GM23248 (cell line): Measurements from ENCODE around the gene RTN4IP1.

Experiments used
- EZH2 ChIP-seq: fragments of 200-600 bp; sonication (generic); IDR thresholded peaks from 2 replicates; pipeline ENCODE4 v1.6.1; 2018; ENCODE audit warnings: antibody characterized with exemption, mild to moderate bottlenecking; ENCODE audit not compliant: insufficient read depth, poor library complexity, severe bottlenecking
- EZH2phosphoT487 ChIP-seq: fragments of 200-600 bp; sonication (generic); IDR thresholded peaks from 2 replicates; pipeline ENCODE4 v1.6.1; 2018; ENCODE audit warnings: antibody characterized with exemption, moderate library complexity, mild to moderate bottlenecking, low read depth; ENCODE audit not compliant: insufficient read depth

DNA sequence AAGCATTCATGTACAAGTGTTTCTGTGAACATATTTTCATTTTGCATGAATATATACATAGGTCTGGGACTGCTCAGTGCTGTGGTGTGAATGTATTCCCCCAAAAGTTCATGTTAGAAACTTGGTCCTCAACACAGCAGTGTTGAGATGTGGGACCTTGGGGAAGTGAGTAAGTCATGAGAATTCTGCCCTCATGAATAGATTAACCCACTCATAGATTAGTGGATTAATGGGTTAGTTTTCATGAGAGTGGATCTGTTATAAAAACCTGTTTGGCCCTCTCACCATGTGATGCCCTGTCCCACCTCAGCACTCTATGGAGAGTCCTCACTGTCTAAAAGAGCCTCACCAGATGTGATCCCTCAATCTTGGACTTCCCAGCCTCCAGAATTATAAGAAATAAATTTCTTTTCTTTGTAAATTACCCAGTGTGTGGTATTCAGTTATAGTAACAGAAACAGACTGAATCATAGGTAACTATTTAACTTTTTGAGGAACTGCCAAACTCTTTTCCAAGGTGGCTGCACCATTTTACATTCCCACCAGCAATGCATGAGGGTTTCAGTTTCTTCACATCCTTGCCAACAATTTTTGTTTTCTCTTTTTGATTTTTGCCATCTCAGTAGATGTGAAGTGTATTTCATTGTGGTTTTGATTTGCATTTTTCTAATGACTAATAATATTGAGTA lies 45.4 kb upstream of the RTN4IP1 start:
- no peak for TF ChIP-seq EZH2
- TF ChIP-seq EZH2phosphoT487 = no peak
